GM18520 (cell line): ENCODE results near the gene HIBCH.
"Not testable (repeated sequence)": the region's sequence is repeated elsewhere in the genome, so short reads cannot be mapped to it uniquely, and the experiment has no call there.

ENCODE experiments used
- ATAC-seq: cut with Tn5 transposase; IDR thresholded peaks from one replicate; pipeline ENCODE4 v1.9.1; 2021; ENCODE audit not compliant: unreplicated experiment

Gene HIBCH

DNA sequence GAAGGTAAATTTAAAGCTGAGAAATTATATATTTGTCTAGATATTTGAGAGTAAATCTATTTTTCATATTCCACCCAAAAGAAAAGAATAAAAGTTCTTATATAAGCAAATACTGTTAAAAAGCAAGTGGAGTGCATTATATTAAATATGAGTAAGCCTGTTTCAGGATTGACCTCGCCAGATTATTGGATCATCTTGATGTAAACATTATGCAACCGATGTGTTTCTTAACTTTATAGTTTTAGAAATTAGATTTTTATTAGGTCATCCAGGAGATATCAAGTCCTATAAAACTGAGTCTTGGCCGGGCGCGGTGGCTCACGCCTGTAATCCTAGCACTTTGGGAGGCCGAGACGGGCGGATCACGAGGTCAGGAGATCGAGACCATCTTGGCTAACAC is 156.8 kb downstream of the HIBCH start:
- ATAC-seq, result no peak

DNA sequence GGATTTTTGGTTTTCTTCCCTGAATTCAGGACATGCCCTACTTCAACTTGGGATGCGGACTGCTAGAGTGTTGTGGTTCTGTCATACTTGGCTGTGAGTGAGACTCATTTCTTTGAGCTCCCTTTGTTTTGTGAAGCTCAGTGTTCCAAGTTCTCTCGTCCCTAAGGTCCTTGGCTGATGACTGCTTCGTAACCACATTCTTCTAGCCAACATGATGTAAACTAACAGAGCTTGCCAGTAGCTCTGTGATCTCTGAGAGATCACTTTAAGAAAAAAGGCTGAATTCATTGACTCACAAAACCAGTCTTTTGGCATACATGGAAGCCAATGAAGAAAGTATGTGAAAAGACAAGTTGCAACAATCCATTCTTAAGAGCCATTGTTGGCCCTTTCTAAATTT is 160.2 kb downstream of the HIBCH start:
- ATAC-seq, result no peak

DNA sequence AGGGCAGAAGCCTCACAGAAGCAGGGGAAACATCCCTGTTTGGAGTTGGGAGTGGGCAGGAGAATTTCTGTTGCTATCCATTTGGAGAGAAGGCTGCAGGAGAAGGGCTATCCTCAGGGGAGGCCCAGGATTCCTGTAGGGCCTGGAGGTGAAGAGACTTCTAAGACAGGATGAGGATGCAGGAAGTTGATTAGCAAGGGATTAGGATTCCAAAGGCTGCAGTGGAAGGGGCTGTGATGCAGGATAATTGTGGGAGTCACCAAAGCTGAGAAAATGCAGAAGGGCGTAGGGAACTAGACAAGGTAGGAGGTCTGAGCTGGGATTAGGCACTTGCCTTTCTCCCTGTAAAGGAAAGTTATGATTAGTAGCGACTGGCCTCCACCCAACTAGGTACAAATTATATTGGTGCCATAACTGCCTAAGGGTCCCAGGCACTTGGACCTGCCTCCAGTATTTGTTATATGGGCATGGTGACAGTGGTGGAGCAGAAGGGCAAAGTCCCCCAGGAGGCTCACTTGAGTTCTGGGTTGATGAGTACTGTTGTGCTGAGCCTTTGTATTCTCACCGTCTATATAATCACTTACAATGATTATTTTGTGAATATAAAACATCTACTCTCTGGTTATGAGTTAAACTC is 160.7 kb downstream of the HIBCH start:
- ATAC-seq, result no peak

DNA sequence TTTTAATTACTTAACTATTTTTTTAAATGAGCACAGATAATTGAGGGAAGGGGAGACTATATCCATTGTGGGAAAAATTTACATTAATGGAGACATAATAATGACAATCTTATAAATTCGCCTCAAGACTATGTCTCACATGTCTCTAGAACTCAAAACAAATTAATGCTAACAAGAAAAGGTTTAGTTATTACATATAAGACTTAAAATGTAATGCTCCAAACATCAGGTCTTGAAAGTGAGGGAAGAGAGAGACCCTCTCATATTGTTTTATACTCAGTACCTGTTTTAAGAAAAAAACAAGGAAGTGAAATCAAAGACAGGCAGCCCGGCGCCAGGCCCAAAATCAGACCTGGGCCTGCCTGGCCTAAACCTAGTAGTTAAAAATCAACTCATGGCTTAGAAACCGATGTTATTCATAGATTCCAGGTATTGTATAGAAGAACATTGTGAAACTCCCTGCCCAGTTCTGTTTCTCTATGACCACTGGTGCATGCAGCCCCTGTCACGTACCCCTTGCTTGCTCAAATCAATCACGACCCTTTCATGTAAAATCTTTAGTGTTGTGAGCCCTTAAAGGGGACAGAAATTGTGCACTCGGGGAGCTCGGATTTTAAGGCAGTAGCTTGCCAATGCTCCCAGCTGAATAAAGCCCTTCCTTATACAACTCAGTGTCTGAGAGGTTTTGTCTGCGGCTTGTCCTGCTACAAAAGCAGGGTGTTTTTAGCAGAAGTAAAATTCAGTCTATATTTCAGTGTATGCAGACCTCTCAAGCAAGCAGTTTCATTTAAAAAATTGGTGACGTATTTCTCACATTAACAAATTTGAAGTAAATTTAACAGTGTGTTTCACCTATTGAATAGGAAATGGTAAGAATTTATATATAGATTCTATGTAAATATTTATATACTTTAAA is 161.8 kb downstream of the HIBCH start:
- not testable (repeated sequence) for ATAC-seq

GRCh38 chr2:190156530-190157212 is 163.0 kb downstream of the HIBCH start:
- ATAC-seq, result no peak
